ENCODE measurements around the gene AMBN. TPM values are rescaled to one million over a fixed set of nuclear protein-coding genes. Genes with fewer than 3 reads are reported as not detected.

Gene AMBN
- total and polyA plus RNA-seq, 2 experiments from 2014 or later = not detected

- Mint-ChIP-seq H3K9me3 (no peaks in the 10 kb centered on the region), H3K4me3 (no peak overlapping the region), H3K27ac (no peak overlapping the region), H3K36me3 (ENCODE audit: low read depth) (no peaks in the 10 kb centered on the region; the same call in 2 of the 3 replicates), H3K4me1 (no peaks in the 10 kb centered on the region; the same call in 2 of the 3 replicates), H3K27me3 (ENCODE audit: insufficient read depth, low read depth, poor library complexity) (no peaks in the 10 kb centered on the region)
- H3K27me3 ChIP-seq (ENCODE audit: insufficient read depth) = no peaks in the 10 kb centered on the region
- H3K79me2 ChIP-seq (replicated peaks; ENCODE audit: insufficient read depth) = no peaks in the 10 kb centered on the region
- H3K27ac ChIP-seq (ENCODE audit: low read depth) = no peak overlapping the region
- no peak for DNase-seq (ENCODE audit: low spot score)
- no peaks in the 10 kb centered on the region for H3K36me3 ChIP-seq (ENCODE audit: insufficient read depth)
- no peak for TF ChIP-seq CREB1 (CRISPR knock-in tag; IDR thresholded peaks at IDR 0.05; ENCODE audit: low read depth)
- TF ChIP-seq EZH2 (IDR thresholded peaks at IDR 0.05; ENCODE audit: low read depth, unreplicated experiment) = no peak
- no peak for TF ChIP-seq ZNF114 (CRISPR knock-in tag; IDR thresholded peaks at IDR 0.05)
- no peak for TF ChIP-seq NANOG (IDR thresholded peaks at IDR 0.05; ENCODE audit: borderline replicate concordance)
- no peak for TF ChIP-seq JUNB (IDR thresholded peaks at IDR 0.05; ENCODE audit: unreplicated experiment)
- no peak for TF ChIP-seq POLR2AphosphoS5 (IDR thresholded peaks at IDR 0.05; ENCODE audit: low read depth)
- no peak for TF ChIP-seq REST (IDR thresholded peaks at IDR 0.05; ENCODE audit: unreplicated experiment)
- TF ChIP-seq, protein P1, sequence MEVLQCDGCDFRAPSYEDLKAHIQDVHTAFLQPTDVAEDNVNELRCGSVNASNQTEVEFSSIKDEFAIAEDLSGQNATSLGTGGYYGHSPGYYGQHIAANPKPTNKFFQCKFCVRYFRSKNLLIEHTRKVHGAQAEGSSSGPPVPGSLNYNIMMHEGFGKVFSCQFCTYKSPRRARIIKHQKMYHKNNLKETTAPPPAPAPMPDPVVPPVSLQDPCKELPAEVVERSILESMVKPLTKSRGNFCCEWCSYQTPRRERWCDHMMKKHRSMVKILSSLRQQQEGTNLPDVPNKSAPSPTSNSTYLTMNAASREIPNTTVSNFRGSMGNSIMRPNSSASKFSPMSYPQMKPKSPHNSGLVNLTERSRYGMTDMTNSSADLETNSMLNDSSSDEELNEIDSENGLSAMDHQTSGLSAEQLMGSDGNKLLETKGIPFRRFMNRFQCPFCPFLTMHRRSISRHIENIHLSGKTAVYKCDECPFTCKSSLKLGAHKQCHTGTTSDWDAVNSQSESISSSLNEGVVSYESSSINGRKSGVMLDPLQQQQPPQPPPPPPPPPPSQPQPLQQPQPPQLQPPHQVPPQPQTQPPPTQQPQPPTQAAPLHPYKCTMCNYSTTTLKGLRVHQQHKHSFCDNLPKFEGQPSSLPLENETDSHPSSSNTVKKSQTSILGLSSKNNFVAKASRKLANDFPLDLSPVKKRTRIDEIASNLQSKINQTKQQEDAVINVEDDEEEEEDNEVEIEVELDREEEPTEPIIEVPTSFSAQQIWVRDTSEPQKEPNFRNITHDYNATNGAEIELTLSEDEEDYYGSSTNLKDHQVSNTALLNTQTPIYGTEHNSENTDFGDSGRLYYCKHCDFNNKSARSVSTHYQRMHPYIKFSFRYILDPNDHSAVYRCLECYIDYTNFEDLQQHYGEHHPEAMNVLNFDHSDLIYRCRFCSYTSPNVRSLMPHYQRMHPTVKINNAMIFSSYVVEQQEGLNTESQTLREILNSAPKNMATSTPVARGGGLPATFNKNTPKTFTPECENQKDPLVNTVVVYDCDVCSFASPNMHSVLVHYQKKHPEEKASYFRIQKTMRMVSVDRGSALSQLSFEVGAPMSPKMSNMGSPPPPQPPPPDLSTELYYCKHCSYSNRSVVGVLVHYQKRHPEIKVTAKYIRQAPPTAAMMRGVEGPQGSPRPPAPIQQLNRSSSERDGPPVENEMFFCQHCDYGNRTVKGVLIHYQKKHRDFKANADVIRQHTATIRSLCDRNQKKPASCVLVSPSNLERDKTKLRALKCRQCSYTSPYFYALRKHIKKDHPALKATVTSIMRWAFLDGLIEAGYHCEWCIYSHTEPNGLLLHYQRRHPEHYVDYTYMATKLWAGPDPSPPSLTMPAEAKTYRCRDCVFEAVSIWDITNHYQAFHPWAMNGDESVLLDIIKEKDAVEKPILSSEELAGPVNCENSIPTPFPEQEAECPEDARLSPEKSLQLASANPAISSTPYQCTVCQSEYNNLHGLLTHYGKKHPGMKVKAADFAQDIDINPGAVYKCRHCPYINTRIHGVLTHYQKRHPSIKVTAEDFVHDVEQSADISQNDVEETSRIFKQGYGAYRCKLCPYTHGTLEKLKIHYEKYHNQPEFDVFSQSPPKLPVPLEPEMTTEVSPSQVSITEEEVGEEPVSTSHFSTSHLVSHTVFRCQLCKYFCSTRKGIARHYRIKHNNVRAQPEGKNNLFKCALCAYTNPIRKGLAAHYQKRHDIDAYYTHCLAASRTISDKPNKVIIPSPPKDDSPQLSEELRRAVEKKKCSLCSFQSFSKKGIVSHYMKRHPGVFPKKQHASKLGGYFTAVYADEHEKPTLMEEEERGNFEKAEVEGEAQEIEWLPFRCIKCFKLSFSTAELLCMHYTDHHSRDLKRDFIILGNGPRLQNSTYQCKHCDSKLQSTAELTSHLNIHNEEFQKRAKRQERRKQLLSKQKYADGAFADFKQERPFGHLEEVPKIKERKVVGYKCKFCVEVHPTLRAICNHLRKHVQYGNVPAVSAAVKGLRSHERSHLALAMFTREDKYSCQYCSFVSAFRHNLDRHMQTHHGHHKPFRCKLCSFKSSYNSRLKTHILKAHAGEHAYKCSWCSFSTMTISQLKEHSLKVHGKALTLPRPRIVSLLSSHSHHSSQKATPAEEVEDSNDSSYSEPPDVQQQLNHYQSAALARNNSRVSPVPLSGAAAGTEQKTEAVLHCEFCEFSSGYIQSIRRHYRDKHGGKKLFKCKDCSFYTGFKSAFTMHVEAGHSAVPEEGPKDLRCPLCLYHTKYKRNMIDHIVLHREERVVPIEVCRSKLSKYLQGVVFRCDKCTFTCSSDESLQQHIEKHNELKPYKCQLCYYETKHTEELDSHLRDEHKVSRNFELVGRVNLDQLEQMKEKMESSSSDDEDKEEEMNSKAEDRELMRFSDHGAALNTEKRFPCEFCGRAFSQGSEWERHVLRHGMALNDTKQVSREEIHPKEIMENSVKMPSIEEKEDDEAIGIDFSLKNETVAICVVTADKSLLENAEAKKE (CRISPR knock-in tag; IDR thresholded peaks at IDR 0.05) = no peak
- no peak for TF ChIP-seq STAT1 (IDR thresholded peaks at IDR 0.05; ENCODE audit: unreplicated experiment)
- TF ChIP-seq EZH2phosphoT487 (IDR thresholded peaks at IDR 0.05; ENCODE audit: unreplicated experiment) = no peak
- TF ChIP-seq, protein P2, sequence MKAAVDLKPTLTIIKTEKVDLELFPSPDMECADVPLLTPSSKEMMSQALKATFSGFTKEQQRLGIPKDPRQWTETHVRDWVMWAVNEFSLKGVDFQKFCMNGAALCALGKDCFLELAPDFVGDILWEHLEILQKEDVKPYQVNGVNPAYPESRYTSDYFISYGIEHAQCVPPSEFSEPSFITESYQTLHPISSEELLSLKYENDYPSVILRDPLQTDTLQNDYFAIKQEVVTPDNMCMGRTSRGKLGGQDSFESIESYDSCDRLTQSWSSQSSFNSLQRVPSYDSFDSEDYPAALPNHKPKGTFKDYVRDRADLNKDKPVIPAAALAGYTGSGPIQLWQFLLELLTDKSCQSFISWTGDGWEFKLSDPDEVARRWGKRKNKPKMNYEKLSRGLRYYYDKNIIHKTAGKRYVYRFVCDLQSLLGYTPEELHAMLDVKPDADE (IDR thresholded peaks at IDR 0.05) = no peak
- TF ChIP-seq CTCF (conservative IDR thresholded peaks at IDR 0.05; ENCODE audit: low read depth in 2 of 2) = no peak
- TF ChIP-seq ZNF331 (CRISPR knock-in tag; IDR thresholded peaks at IDR 0.05; ENCODE audit: low read depth) = no peak
- no peak overlapping the region for H2AFZ ChIP-seq
- no peaks in the 10 kb centered on the region for H3K9me2 ChIP-seq (ENCODE audit: insufficient read depth)
- no peaks in the 10 kb centered on the region for H3F3A ChIP-seq (replicated peaks; ENCODE audit: low read depth)
- H4K20me1 ChIP-seq (replicated peaks; ENCODE audit: insufficient read depth) = no peaks in the 10 kb centered on the region; the same call in 1 of the 2 replicates
- H3K4me1 ChIP-seq (ENCODE audit: insufficient read depth) = no peaks in the 10 kb centered on the region; the same call in 1 of the 2 replicates
- H3K4me3 ChIP-seq = no peak overlapping the region
- H3K4me2 ChIP-seq = no peak overlapping the region
- ATAC-seq = no peak
These were observed 27.7 kb downstream of the AMBN start for GRCh38 chr4:70619778-70620177.
